GM18505 (cell line): ENCODE data around the gene MUC12.
"Not testable (repeated sequence)": the region's sequence is repeated elsewhere in the genome, so short reads cannot be mapped to it uniquely, and the experiment has no call there.

ENCODE experiments used
- ATAC-seq: cut with Tn5 transposase; IDR thresholded peaks from one replicate; pipeline ENCODE4 v1.9.1; 2021; ENCODE audit not compliant: unreplicated experiment
- POLR2A ChIP-seq: IDR thresholded peaks from 4 replicates; pipeline ENCODE4 v1.6.1; 2011; ENCODE audit warnings: borderline replicate concordance; ENCODE audit not compliant: insufficient read depth, insufficient read length; ENCODE audit errors: extremely low read depth

The MUC12 gene, protein sequence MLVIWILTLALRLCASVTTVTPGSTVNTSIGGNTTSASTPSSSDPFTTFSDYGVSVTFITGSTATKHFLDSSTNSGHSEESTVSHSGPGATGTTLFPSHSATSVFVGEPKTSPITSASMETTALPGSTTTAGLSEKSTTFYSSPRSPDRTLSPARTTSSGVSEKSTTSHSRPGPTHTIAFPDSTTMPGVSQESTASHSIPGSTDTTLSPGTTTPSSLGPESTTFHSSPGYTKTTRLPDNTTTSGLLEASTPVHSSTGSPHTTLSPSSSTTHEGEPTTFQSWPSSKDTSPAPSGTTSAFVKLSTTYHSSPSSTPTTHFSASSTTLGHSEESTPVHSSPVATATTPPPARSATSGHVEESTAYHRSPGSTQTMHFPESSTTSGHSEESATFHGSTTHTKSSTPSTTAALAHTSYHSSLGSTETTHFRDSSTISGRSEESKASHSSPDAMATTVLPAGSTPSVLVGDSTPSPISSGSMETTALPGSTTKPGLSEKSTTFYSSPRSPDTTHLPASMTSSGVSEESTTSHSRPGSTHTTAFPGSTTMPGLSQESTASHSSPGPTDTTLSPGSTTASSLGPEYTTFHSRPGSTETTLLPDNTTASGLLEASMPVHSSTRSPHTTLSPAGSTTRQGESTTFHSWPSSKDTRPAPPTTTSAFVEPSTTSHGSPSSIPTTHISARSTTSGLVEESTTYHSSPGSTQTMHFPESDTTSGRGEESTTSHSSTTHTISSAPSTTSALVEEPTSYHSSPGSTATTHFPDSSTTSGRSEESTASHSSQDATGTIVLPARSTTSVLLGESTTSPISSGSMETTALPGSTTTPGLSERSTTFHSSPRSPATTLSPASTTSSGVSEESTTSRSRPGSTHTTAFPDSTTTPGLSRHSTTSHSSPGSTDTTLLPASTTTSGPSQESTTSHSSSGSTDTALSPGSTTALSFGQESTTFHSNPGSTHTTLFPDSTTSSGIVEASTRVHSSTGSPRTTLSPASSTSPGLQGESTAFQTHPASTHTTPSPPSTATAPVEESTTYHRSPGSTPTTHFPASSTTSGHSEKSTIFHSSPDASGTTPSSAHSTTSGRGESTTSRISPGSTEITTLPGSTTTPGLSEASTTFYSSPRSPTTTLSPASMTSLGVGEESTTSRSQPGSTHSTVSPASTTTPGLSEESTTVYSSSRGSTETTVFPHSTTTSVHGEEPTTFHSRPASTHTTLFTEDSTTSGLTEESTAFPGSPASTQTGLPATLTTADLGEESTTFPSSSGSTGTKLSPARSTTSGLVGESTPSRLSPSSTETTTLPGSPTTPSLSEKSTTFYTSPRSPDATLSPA (N-terminal part only)

DNA sequence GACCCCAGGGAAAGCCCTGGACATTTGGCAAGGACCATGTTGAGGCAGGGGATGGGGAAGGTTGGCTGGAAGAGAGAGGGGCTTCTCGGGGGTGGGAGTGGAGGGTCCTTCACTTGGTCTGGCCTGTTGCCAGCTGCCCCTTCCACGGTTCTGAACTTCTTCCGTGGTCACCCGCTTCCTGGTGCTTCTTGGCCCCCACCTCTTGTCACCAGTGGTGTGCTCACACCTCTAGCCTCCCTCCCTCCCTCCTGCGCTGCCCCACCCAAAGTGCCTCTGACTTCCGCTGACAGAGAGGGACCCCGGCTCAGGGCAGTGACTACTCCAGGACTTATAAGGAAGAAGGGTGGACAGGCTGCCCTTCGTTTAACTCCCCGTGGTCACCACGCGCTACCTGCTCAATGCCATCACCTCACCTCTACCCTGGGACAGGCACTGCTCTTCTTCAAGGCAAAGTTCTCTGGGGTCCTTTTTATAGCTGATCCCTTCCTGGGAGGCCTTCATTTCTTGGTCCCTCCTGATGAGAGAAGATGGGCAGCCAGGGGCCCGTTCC, at the start of gene MUC12:
Gene MUC12 (plus strand): TSS at position 500 of the 550 bp plus-strand sequence. CDS start 58 bp downstream, outside the sequence.
- no peak for TF ChIP-seq POLR2A
- no peak for ATAC-seq

DNA sequence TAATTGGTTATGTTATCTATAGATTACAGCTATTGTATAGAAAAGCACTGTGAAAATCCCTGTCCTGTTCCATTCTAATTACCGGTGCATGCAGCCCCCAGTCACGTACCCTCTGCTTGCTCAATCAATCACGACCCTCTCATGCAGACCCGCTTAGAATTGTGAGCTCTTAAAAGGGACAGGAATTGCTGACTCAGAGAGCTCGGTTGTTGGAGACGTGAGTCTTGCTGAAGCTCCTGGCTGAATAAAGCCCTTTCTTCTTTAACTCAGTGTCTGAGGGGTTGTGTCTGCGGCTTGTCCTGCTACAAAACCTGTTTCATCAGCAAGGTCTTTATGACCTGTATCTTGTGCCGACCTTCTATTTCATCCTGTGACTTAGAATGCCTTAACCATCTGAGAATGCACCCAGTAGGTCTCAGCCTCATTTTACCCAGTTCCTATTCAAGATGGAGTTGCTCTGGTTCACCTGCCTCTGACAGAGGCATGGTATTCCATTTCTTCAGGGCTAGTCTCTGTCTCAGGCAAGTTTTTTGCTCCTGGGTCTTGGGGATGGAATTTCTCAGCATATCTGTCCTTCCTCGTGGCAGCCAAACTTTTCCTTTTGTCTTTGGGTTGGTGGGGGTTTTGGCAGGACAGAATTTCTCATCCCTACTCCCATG, 49.5 kb upstream of the MUC12 start:
- ATAC-seq = not testable (repeated sequence)

DNA sequence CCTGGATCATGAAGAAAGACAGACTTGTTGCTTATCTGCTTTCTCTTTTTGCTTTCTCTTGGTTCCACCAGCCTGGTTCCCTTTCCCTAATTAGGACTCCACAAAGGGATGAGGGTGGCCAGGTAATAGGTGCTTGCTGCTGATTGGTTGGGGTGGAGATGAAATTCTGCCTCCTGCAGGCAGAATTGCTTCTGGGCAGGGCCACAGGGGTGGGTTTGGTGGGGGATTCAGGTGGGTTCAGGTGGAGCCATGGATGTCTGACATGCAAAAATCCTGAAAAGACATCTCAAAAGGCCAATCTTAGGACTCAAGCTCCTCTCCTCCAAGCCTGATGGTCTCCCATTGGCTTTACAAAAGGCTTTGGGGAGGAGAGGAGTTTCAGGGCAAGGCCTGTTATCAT, 48.3 kb upstream of the MUC12 start:
- TF ChIP-seq POLR2A = no peak
- no peak for ATAC-seq

DNA sequence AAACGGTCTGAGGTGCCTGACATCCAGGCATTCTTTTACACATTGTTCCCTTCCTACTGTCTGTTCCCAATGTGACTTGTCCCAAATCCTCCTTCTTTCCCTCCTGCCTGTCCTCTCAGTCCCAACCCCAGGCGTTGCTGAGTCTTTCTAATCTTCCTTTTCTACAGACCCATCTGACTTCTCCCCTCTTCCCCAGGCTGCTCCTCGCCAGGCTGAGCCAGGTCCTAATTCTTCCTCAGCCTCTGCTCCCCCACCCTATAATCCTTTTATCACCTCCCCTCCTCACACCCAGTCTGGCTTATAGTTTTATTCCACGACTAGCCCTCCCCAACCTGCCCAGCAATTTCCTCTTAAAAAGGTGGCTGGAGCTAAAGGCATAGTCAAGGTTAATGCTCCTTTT, 45.7 kb upstream of the MUC12 start:
- ATAC-seq = not testable (repeated sequence)

DNA sequence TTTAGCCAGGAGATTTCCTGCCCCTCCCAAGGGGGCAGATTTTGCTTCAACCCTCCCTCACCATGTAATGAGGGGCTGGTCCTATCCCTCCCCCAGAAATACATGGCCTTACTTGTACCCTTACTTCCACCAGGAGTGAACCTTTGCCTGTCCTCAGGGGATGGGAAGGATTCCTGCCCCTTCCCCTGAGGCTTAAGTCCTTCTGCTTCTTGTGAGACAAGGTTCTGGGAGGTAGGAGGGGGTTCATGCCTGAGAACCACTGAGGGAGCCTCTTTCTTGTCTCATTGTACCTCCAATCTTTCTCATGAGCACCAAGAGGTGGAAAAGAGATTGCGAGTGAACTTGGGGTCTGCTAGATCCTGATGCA, 39.6 kb upstream of the MUC12 start:
- no peak for TF ChIP-seq POLR2A
- ATAC-seq = no peak

DNA sequence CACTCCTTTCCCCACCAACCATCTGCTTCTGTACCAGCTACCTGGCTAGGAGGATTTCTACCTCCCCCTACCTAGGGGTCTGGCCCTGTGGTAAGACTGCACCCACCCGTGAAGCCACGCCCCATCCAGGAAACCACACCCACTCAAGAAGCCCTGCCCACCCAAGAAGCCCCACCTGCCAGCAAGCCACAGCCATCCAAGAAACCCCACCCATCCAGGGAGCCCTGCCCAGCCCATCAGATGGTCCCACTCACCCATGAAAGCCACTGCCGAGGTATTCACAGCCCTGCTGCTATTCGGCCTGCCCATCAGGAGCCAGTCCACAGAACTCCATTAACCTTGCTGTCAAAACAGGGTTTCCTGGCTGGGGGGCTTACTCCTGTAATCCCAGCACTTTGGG, 35.6 kb upstream of the MUC12 start:
- no peak for ATAC-seq
- TF ChIP-seq POLR2A = no peak

DNA sequence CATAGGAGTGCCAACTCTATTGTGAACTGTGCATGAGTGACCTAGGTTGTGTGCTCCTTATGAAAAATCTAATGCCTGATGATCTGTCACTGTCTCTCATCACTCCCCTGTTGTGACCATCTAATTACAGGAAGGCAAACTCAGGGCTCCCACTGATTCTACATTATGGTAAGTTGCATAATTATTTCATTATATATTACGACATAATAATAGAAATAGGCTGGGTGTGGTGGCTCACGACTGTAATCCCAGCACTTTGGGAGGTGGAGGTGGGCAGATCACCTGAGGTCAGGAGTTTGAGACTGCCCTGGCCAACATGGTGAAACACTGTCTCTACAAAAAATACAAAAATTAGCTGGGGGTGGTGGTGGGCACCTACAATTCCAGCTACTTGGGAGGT, 34.0 kb upstream of the MUC12 start:
- ATAC-seq = not testable (repeated sequence)

DNA sequence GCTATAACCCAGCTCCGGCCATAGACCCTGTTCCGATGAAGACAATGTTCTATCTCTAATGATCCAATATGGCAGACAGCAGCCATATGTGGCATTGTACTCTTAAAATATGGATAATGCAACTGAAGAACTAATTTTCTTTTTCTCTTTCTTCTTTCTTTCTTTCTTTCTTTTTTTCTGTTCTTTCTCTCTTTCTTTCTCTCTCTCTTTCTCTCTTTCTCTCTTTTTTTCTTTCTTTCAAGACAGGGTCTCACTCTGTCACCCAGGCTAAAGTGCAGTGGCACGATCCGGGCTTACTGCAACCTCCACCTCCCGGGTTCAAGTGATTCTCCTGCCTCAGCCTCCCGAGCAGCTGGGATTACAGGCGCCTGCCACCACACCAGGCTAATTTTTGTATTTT, 33.2 kb upstream of the MUC12 start:
- ATAC-seq = not testable (repeated sequence)

DNA sequence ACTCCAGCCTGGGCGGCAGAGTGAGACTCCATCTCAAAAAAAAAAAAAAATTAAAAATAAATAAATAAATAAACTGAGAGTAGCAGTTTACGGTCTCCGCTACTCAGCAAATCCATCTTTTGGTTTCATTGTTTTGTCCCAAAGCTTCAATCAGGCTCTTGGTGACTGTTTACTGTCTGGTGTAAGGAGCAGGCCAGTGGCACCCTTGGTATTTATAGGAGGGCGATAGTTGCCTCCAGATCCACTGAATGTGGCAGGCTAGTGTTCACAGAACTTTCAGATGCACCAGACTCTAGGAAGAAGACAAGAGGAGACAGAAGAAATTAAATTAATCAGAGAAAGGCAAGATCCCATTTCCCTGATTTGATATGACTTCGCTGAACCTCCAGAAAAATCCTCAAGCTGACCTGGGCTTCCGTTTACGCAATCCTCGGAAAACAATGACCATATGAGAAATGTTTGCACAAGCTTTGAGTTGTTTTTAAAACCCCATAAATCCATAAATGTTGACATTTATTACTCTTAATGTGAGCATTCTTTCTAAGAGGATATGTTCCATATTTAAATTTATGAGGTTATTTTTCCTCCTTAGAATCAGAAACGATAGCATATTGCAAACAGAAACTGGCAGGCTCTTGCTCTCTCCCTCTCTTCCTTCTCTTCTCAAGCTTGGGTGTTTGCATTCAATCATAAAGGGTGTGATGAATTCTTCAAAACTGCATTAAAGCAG, 27.2 kb upstream of the MUC12 start:
- ATAC-seq = no peak
- no peak for TF ChIP-seq POLR2A

DNA sequence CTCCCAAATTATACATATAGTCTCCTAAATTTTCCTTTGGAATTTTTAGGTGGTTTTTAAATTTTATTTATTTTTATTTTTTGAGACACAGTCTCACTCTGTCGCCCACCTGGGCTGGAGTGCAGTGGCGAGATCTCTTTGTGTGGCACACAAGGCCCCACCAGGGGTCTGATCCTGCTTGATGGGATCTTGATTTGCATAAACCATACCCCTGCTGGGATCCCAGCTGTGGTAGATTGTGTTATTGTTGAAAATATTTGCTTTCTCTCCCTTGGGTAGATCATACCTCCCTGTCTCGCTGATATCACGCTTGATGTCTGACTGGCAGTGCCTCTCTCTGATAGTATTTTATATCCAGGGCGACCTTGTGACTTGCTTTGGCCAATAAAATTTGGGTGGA, 25.7 kb upstream of the MUC12 start:
- ATAC-seq = no peak
- no peak for TF ChIP-seq POLR2A

DNA sequence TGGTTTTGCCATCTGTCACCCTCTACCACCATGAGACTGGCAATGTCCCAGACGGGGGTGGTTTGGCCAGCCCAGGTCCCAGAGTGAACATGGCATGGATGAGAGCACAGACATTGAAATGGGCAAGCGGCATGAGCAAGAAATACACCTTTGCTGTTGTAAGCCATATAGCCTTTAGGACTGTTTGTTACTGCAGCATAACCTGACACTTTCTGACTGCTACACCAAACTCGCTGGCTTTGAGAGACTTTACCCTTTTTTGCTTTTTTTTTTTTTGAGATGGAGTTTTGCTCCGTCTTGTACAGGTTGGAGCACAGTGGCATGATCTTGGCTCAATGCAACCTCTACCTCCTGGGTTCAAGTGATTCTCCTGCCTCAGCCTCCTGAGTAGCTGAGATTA, 25.2 kb upstream of the MUC12 start:
- ATAC-seq = no peak
- no peak for TF ChIP-seq POLR2A

DNA sequence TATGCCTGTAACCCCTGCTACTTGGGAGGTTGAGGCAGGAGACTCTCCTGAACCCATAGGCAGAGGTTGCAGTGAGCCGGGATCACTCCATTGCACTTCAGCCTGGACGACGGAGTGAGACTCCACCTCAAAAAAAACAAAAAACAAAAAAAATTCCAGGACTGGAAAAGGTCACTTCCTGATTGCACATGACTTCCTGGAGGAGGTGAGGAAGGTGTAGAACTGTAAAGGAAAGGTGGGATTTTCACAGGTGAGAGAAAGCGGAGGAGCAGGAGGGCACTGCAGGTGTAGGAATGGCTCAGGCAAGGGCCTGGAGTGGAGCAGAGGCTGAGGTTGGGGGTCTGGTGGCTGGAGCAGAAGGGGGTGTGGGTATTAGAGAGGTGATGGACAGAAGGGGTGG, 23.3 kb upstream of the MUC12 start:
- no peak for ATAC-seq
- TF ChIP-seq POLR2A = no peak
